Measurements from ENCODE around the gene CDC6.

DNA sequence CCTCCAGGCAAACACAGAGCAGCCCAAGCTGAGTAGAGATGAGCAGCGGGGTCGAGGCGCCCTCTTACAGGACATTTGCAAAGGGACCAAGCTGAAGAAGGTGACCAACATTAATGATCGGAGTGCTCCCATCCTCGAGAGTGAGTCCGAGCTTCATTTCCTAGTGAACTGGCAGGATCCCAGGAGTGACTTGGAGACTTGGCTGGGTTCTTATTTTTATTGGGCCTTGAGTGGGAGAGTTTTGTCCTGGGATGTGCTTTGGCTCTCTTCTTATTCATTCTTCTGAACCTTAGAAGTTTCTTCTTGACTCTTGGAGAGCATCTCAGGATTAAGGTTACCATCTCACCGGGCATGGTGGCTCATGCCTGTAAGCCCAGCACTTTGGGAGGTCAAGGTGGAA is 27.2 kb upstream of the CDC6 start:
- TF ChIP-seq, protein P1, sequence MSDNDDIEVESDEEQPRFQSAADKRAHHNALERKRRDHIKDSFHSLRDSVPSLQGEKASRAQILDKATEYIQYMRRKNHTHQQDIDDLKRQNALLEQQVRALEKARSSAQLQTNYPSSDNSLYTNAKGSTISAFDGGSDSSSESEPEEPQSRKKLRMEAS (IDR thresholded peaks at IDR 0.05): no peak
- TF ChIP-seq TCF12 (IDR thresholded peaks at IDR 0.05; ENCODE audit: low read depth) (no peak), EP300 (IDR thresholded peaks at IDR 0.05; ENCODE audit: borderline replicate concordance) (no peak), YY1 (IDR thresholded peaks at IDR 0.05; ENCODE audit: low read depth) (no peak), TEAD4 (IDR thresholded peaks at IDR 0.05) (no peak), CEBPB (IDR thresholded peaks at IDR 0.05) (no peak), ZBTB7A (IDR thresholded peaks at IDR 0.05; ENCODE audit: low read depth) (no peak), FOXM1 (IDR thresholded peaks at IDR 0.05; ENCODE audit: borderline replicate concordance, low read depth) (no peak), RAD21 (IDR thresholded peaks at IDR 0.05; ENCODE audit: low read depth) (no peak), TAF1 (IDR thresholded peaks at IDR 0.05; ENCODE audit: low read depth) (no peak), EGR1 (IDR thresholded peaks at IDR 0.05) (no peak), CREB1 (IDR thresholded peaks at IDR 0.05; ENCODE audit: low read depth) (no peak)
- TF ChIP-seq, protein P2, sequence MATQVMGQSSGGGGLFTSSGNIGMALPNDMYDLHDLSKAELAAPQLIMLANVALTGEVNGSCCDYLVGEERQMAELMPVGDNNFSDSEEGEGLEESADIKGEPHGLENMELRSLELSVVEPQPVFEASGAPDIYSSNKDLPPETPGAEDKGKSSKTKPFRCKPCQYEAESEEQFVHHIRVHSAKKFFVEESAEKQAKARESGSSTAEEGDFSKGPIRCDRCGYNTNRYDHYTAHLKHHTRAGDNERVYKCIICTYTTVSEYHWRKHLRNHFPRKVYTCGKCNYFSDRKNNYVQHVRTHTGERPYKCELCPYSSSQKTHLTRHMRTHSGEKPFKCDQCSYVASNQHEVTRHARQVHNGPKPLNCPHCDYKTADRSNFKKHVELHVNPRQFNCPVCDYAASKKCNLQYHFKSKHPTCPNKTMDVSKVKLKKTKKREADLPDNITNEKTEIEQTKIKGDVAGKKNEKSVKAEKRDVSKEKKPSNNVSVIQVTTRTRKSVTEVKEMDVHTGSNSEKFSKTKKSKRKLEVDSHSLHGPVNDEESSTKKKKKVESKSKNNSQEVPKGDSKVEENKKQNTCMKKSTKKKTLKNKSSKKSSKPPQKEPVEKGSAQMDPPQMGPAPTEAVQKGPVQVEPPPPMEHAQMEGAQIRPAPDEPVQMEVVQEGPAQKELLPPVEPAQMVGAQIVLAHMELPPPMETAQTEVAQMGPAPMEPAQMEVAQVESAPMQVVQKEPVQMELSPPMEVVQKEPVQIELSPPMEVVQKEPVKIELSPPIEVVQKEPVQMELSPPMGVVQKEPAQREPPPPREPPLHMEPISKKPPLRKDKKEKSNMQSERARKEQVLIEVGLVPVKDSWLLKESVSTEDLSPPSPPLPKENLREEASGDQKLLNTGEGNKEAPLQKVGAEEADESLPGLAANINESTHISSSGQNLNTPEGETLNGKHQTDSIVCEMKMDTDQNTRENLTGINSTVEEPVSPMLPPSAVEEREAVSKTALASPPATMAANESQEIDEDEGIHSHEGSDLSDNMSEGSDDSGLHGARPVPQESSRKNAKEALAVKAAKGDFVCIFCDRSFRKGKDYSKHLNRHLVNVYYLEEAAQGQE (IDR thresholded peaks at IDR 0.05; ENCODE audit: low read depth): no peak
